IPS DF 19.7 (cell line): ENCODE data around the gene THEM5.

Source experiments
- DNase-seq: peaks from one replicate; pipeline ENCODE4 v3.0.0-alpha.2; 2013; ENCODE audit warnings: low read depth, low spot score

The THEM5 gene

DNA sequence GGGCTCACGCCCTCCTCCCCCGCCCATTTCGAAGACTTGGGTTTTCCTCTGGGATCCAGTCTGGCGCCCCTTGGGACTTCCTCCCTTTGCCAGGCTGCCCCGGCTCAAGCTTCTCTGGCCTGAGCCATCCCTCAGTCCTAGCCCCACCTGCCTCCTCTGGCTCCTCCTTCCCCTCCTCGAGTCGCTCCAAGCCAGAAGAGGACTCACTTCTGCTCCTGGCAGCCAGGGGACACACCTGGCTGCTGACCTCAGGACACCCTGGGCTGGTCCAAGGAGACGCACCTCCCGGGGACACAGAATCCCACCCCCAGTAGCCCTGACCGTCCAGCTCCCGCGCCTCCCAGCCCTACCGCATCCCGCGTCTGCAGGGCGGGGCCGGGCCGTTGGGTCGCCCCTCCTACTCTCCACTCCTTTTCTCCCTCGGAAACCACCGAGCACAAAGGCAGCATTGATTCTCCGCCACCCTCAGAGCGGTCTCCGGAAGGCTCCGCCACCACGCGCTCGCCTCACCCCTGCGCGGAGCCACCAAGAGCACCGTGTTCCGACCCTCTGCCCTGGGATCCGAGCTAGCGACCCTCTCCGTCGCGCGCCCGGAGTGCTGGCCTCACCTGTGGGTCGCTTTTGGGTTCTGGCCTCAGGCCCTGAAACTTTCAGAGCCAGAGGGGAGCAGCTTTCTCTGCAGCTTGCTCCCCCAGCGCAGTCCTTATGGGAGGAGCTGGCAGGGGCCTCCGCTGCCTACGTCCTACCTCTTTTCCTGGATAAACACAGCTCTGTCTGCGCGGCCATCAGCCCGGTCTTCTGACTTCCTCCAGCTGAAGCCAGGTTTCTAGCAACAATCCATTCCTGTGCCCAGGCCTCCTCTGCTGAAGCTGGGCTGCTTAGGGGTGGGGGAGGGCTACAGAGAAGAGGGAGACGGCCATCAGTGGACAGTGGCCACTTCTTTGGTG is 13.8 kb downstream of the THEM5 start, which contains the start of gene C2CD4D:
Gene C2CD4D (minus strand): TSS at position 364 of the 947 bp plus-strand sequence. CDS start 831 bp downstream, outside the sequence.
- no peak for DNase-seq

DNA sequence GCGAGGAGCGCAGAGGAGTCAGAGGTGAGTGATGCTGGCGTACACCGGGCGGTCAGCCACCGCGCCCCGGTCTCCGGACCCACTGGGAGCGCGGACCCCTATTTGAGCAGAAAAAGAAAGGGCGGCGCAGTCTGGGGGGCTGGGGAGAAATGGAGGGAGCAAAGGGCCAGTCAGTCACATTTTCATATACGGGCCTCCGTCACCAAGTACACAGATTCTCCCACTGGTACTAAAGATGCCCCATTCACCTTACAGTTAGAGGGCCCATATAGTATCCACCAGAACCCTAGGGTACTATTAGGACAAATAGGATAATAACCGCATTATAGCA is 14.5 kb downstream of the THEM5 start:
- no peak for DNase-seq

DNA sequence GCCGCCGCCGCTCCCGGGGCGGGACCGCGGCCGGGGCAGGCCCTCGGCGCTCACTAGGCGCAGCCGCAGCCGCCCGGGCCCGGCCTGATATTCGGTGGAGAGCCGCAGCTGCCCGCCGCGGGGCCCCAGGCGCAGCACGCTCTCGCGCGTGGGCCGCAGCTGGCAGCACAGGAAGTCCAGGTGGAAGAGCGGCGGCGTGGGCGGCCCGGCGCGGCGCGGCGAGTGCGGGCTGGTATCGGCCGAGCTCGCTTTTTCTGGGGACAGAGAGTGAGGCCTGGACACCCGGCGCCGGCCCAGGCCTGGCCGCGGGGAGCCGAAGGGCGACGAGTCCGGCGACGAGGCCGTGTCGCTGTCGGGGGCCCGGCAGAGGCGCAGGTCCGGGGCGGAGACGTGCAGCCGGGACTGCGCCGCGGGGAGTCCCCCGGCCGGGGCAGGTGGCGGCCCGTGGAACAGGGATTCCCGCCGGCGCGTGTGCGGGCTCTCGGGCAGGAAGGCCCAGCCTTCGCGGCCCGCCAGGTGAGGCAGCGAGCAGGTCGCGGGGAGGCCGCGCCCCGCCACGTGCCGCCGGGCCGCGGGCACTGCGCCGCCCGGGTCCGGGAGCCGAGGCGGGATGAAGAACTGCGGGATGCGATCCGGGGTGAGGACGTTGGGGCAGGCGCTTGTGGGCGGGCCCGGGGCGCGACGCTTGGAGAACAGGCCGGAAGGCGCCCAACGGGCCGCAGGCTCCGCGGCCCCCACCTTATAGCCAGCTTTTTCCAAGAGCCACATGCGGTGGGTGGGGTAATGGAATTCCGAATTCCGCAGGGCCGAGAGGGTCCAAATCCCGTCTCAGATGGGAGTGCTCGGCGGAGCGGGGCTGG is 15.1 kb downstream of the THEM5 start:
- no peak for DNase-seq

DNA sequence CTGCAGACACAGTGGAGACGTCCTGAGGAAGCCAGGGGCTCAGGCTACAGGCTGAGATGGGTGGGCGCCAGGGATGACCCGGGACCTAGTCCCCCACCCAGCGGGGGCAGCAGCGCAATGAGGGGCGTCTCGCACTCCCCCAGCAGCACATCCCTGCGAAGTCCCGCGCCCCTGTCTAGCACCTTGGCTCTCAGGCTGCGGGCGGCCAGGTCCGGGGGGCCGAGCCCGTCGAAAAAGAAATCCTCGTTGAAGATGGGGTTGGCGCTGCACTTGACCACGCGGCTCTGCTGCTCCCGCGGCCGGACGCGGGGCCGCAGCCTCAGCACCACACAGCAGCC is 15.7 kb downstream of the THEM5 start:
- no peak for DNase-seq

DNA sequence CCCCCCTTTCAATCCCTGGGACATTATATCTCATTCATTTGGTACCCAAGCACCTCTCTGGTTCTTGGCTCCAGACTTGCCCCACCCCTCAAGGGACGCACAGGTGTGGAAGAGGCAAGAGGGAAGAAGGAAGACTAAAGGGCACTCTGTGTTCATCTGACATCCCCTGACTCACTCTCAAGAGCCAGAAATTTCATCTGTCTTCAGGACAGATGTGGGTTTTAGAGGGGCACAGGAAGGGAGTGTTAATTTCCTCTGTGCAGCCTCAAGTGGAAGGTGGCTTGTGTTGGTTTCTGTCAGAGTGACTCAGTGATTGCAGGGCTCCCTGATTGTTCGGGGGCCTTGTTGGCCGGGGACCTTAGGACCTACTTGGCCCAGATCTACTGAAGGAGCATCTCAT is 16.3 kb downstream of the THEM5 start:
- no peak for DNase-seq

DNA sequence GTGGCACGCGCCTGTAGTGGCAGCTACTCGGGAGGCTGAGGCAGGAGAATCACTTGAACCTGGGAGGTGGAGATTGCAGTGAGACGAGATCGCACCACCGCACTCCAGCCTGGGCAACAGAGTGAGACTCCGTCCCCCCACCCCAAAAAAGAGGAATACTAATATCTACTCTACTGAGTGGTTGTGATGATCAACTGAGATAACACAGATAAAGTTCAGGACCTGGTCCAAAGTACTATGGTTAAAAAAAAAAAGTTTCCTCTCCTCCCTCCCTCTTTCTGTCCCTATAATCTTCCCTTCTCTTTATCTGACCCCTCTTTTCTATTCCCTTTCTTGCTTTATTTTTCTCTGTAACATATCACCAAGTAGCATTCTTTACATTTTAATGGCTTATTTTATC is 17.9 kb downstream of the THEM5 start:
- no peak for DNase-seq

DNA sequence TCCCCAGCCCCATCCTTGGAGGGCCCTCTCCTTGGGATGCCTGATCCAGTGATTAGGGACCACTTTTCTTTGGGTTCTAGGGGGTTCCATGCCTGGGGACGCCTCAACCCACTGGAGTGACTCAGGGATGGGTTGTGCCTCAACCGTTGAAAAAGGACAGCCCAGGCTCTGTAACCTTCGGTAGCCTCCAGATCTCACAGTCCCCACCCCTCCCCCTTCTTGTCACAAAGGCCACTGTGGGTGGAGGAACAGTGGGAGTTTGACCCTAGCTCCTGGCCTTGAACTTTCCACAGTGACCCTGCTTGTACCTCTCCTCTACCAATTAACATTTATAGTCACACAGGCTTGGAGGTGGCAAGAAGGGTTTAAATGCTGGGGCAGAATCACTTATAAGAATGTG is 19.3 kb downstream of the THEM5 start:
- no peak for DNase-seq

DNA sequence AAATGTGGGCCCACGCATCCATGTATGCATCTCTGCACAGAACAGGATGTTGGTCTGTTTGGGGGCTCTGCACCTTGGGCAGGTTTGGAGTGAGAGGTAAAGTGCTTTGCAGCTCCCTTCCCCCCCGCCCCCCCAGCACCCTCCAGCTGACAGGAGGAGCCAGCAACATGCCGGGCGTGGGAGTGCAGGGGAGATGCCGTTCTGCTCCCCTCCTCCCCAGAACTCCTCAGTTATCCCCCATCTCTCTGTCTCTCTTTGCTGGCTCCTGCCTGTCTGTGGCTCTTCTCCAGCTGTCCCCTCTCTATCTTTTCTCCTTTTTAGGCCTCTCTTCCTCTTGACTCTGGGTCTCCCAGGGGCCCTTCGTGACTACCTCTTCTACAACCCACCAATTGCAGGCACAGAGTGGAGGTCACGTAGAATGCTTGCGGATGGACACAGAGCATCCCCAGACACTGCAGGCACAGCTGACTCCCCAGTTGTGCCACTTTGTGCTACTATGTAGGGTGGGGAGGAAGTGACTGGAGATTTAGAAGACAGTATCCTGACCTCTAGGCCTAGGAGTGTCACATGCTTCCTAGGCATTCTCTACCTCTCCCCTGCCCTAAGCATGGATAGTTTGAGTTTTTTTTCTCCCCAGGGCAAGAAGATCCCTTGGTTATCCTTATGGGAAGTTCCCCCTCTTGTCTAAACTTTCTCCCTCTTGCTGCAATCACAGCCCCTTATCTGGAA is 20.2 kb downstream of the THEM5 start:
- DNase-seq: no peak

DNA sequence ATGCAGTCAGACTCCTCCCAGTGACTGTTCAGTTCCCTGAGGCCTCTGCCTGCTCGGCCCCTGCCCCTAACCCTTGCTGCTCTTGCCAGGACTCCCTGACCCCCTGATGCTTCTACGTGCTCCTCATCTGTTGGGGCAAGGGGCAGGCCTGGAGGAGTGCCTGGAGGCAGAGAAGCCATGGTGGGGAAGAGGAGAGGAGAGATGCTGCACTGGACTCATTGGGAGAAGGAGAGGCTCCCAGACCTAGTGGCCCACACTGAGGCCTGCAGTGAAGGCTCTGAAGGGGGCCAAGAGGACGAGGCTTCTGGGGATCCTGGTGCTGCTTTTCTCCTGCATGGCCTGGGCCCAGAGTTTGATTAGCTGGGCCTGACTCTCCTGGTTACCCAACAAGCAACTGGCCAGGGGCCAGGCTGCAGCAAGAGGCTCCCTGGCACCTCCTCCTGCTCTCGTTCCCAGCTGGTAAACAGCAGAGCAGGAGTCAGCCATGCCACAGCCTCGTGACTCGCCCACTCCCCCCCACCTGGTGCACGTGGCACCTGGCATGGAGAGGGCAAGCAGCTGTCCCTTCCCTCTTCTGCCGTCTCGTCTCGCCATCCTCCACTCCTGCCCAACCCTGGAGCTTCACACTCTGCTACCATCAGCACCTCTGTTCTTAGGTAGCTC is 21.1 kb downstream of the THEM5 start:
- no peak for DNase-seq

DNA sequence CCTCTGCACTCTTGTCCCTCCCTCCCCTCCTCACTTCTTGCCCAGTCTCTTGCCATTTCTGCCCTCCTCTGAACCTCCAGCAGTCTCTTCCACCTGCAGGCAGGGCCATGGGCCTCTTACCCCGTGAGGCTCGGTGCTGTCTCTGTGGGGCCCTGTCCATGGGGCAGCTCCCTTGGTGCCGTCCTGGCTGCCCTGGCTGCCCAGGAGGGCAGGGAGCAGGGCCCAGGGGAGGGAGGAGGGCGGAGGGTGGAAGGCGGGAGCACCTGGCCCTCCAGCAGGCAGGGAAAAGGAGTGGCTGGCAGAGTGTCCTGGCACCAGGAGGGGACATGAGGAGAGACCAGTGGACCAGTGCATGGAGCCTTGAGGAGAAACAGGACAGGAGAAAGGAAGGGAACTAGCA is 21.9 kb downstream of the THEM5 start, which contains the start of gene RORC:
Gene RORC (minus strand): TSS at position 198 of the 400 bp plus-strand sequence. CDS start 38 bp downstream, at position 160.
- DNase-seq: no peak

DNA sequence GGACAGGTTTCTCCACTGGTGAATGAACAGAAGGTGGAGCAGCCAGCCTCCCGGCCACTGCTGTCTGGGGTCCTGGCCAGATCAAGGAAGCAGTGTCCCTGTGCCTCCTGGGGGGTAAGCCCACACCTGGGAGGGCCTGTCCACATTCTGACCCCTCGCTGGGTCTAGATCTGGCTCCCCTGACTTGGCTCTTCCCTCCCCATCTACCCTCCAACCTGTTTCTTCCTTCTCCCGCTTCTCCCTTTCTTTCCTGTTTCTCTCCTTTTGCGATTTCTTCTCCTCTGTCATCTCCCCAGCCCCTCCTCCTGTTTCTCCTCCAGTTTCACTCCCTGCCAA is 22.3 kb downstream of the THEM5 start:
- no peak for DNase-seq

DNA sequence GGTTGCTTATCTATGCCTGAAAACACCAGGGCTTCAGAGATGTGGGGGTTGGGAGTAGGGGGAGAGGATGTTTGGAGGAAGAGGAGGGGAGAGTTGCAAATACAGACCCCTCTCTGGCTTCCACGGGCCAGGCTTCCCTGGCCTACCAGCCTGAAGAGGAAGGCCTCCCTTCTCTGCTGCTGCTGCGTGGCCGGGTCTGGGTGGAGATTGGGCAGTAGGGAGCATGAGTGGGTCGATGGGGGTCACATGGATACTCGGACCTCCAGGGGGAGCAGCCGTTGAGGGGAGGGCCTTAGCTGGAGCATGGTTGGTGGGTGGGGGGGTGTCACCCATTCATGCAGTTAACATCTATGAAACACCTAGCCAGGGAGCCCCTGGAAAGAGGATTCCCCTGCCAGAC is 23.5 kb downstream of the THEM5 start:
- DNase-seq: no peak

DNA sequence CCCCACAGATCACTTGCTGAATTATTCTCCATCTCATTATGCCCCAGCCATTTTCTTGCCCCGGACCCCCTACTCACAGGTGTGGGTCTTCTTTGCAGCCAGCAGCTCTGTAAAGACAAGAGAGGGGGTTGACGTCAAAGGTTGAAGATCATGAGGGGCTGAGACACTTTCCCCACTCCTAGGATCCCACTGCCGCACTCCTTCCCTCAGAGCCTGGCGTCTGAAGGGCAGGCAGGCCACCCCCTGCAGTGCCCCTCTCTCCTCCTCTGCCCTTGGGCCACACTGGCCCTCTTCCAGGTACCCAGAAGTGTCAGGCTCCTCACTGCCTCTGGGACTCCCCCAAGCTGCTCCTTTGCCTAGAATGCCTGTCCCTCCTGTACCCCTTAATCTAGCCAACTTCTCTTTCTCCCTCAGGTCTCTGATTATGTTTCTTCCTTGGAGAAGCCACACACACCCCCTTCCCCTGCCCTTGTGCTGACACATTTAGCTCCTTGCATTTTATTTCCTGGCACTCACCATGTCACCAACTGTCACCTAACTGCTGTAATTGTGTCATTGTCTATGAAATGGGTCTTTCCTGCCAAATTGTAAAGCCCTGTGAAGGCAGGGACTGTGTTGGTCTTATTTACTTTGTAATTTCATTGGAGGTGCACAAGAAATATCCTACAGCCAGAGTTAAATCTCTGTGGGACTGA is 24.0 kb downstream of the THEM5 start:
- DNase-seq: no peak

DNA sequence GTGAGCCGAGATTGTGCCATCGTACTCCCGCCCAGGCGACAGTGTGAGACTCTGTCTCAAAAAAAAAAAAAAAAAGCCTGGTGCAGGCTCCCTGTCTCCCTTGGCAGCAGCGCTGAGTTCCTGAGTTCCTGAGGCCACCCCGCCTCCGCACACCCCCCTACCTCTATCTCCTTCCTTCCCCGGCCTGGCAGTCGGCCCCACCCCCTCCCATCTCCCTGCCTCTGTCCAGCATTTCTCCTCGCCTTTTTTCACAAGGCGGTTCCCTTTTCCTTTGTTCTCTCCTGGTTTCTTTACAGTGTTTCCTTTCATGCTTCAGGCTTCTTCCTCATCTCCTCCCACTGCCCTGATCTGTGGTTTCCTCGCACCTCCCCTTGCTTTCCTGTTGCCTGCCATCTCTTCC is 24.6 kb downstream of the THEM5 start:
- no peak for DNase-seq

DNA sequence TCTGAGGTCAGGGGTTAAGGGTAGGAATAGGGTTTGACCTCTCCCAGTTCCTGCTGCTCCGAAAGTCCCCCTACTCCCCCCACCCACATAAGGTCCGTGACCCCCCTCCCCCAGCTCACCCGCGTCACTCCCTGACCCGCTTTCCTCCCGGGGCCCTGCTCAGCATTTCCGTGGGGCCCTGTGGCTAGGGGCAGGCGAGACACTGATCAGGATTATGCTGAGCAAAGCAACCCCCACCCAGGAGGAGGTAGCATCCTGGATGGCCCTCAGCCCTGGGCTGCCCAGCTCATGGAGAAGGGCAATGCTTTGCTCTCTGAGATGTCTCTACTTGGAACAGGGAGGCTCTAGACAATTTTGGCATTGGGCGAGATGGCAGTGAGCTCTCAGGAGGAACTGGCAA is 25.7 kb downstream of the THEM5 start:
- DNase-seq: no peak

DNA sequence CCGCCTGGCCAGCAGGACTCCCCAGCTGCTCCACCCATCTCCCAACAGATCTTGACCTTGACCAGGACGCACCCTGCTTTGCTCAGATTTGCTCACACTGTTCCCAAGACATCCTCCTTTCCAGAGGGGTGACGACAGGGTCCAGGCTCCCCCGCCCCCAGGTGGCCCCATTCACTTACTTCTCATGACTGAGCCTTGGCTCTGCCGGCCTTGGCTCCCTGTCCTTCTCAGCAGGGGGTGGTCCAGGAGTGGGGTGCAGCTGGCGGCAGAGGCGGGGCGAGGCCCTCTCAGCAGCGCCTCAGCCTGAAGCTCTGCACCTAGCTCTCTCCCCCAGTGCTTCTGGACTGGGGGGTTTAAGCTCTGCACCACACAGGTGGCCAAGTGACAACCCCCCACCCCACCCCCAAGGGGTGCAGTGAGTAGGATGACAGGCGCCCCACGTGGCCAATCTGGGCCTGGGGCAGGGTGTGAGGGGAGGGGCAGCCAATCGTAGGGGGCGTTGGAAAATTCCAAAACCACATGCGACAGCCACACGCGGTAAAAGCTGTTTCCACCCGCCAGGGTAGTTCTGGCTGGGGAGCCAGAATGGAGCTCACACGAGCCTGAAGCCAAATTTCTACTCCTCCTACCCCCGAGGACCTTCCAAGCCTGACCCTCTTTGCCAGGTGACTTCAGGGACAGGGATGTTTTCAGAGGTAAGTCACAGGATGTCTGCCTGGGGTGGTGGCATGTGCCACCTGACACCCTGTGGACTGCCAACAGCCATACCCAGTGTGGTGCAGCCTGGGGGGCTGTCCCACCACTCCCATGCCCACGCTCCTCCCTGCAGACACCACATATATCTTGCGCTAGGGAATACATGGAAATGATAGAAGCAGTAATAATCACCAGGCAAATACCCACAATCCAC is 27.5 kb downstream of the THEM5 start:
- no peak for DNase-seq

DNA sequence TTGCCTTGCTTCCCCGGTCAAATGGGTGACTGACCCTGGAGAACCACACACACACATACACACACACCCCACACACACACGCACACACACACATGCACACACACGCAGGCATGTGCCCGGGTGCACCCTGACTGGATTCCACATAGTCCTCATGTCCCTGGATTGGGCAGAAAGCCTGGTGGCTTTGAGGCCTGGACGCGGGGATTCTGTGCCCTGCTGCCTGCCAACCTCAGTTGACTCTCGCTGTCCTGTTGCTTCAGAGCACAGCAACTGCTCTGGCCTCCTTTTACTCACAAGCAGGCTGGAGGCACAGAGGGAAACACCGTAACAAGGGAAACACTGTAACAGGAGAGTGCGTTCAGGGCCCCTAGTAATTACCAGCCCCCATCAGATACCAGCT is 28.3 kb downstream of the THEM5 start:
- DNase-seq: no peak

DNA sequence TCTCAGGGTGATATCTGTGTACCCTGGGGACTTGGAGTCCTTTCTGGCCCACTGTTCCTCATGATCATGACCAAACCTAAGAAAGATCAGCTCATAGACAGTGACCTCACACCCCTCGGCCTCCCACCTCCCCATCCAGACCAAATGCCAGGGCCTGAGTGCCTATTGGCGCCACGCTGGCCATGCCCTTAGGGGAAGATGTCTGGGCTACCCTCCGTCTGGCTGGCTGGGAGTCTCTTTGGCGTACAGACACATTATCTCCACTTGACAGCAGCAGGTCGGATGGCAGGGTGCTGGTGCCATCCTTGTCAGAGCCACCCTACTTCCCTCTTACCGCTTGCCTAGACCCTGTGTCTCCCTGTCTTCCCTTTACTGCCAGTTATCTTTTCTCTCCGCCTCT is 30.3 kb downstream of the THEM5 start:
- no peak for DNase-seq

DNA sequence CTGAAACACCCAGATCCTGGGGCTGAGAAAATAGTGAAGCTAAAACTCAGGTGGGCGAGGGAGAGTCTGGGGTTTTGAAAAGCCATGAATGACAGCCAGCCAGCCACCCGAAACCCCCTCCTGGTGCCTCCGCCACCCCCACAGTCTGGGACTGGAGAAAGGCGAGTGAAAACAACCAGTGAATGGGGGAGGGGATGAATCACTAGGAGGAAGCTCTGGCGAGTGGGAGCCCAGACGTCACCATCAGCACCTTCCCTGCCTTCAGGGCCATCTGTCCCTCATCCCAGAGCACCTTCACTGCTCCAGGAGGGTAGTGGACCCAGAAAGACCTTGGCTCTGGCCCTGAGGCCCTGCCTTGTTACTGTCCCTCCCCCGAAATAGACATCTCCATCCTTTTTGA is 31.1 kb downstream of the THEM5 start:
- DNase-seq: no peak

DNA sequence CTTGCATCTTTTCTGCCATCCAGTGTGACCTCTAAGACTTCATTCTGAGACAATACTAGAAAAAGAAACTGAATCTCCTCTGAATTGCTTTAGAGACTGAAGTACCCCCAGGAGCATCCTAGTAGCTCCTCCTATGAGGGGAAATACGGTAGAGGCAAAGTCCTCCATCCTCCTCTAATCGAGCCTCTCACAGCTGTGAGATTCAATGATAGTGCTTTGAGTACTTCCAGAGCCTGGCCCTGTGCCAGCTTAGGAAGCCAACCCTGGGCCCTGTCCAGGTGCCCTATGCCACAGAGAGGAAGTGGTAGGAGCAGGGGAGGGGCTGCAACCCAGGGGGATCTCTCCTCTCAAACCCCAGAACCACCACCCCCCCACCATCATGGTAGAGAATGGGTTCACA is 32.6 kb downstream of the THEM5 start:
- no peak for DNase-seq
